ENCODE measurements around the gene RAB3IL1.

RAB3IL1 gene

GRCh38 chr11:61904539-61905048 is 12.8 kb downstream of the RAB3IL1 start:
- no peak for DNase-seq (ENCODE audit: low spot score)

GRCh38 chr11:61903845-61904244 is 13.5 kb downstream of the RAB3IL1 start:
- no peak for DNase-seq (ENCODE audit: low spot score)

- no peak for DNase-seq (ENCODE audit: low spot score)
Observed at GRCh38 chr11:61902313-61902712, 15.1 kb downstream of the RAB3IL1 start.

DNA sequence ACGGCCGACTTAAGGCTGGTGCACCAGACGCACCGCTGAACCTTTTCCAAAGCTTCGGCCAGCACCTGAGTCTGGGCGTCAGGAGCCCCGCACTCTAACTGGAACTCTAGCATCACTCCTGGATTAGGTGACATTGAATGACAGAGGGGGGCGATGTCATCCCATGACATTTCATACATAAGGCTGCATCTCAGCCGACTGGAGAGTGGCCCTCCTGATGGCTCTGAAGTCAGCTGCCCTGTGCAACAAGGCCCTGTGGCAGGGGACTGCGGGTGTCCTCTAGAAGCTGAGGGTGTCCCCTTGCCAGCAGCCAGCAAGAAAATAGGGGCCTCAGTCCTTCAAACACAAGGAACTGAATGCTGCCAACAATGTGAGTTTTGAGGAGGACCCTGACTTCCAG is 16.0 kb downstream of the RAB3IL1 start:
- no peak for DNase-seq (ENCODE audit: low spot score)

- no peak for DNase-seq (ENCODE audit: low spot score)
Observed at GRCh38 chr11:61900251-61900650, 17.1 kb downstream of the RAB3IL1 start.

- peak; percentile 75 for DNase-seq (ENCODE audit: low spot score)
Observed at GRCh38 chr11:61899146-61899841, 18.1 kb downstream of the RAB3IL1 start.

GRCh38 chr11:61898247-61898582 is 19.2 kb downstream of the RAB3IL1 start:
- DNase-seq (ENCODE audit: low spot score) = no peak

GRCh38 chr11:61897387-61898246 is 19.7 kb downstream of the RAB3IL1 start:
- peak; percentile 59 for DNase-seq (ENCODE audit: low spot score)

DNA sequence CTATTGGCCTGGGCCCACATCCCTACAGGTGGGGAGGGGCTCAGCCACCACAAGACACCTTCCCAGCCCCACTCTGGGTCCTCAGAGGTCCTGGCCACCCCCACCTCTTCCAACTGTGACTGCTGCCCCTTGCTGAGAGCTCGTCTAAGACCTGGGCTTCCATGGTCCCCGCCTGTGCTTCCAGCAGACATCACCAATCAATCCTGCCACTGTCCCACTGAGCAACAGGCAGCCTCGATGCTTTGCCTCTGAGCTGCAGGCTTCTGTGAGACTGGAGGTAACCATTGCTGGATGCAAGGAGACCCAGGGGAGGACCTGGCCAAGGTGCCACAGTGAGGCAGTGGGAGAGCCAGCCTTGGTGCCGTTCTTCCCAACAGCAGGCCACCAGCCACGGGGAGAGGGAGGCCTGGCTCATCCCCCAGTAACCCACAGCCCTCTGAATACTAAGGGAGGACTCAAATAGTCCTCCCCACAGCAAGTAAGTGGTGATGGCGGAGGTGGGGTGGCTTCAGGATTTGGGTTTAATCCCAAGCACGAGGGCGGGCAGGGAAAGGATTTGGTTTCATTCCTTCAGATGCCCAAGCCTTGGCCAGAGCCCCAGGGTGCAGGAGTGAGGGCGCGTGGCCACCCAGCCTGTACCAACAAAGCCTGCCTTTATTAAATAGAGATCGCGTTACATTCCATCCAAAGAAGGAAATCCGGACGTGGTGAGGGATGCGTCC is 20.5 kb downstream of the RAB3IL1 start:
- no peak for DNase-seq (ENCODE audit: low spot score)

DNA sequence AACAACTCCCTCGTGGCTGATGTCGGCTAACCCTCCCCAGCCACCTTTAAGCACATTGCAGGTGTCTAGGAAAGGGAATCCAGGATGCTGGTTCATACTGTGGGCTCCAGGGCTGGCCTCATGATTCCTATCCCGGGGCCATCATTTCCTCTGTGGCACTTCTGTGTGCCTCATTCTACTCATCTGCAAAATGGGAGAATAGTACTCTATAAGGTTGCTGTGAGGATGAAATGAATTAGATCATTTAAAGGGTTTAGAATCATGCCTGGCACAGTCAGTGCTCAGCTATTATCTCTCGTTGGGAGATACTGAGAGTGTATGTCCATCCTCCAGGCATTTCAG is 21.7 kb downstream of the RAB3IL1 start:
- DNase-seq (ENCODE audit: low spot score) = no peak

DNA sequence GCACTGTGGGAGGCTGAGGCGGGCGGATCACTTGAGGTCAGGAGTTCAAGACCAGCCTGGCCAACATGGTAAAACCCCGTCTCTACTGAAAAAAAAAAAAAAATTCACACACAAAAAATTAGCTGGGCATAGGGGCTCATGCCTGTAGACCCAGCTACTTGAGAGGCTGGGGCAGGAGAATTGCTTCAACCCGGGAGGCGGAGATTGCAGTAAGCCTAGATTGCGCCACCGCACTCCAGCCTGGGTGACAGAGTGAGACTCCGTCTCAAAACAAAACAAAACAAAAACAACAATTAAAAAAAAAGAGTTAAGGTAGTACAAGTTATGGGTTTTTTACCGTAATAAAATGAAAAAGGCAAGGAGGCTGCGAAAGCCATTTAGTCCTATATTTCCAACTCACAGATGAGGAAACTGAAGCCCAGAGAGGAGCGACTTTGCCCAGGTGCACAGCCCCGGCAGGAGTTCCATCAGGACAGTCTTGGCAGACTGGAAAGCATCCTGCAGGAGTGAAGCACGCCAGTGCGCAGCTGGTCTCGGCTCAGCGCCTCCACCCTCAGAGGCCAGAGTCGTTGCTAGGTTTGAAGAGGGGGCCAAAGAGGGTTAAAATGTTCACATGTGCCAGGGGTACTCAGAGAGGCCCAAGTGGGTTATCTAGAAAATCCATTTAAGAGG is 22.2 kb downstream of the RAB3IL1 start:
- no peak for DNase-seq (ENCODE audit: low spot score)

- no peak for DNase-seq (ENCODE audit: low spot score)
Observed at GRCh38 chr11:61893981-61894380, 23.4 kb downstream of the RAB3IL1 start.

GRCh38 chr11:61892085-61892370 is 25.3 kb downstream of the RAB3IL1 start:
- no peak for DNase-seq (ENCODE audit: low spot score)

- peak; percentile 82 for DNase-seq (ENCODE audit: low spot score)
Observed at GRCh38 chr11:61891331-61892084, 25.9 kb downstream of the RAB3IL1 start, which contains the start of gene FADS3. TSS of gene FADS3 (minus strand) at chr11:61891545. CDS start at chr11:61891381, 164 bp downstream.

DNA sequence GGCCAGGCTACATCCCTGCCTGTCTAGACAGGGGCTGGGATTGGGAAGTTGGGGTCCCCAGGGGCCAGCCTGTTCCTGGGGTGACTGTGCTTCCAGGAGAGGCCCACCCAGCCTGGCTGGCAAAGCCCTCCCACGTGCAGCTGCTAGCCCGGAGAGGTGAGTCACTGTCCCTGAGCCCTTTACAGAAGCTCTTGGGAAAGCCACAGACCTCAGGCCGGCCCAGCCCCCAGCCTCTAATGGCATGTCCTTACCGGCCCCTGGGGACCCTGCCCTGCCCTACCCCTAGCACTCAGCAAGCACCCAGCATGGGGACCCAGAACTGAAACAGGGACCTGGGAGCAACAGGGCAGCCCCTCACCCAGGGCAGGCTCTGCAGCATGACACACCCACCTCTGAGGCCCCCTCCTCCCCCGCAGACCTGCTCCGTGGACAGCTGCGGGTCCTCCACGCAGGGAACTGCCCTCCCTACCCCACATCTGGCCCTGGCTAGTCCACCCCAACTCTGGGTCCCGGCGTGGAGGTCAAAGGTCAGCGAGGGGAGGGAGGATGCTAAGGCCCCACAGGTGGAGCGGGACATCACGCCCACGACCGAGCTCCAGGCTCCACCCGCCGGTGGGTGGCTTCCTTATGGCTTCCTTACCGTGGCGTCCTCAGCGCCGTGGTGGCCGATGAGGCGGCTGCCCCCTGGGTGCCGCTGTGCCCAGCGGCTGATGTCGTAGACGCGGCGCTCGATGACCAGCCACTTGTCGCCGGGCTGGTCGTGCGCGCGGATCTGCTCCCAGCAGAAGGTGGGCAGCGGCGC is 26.6 kb downstream of the RAB3IL1 start:
- DNase-seq (ENCODE audit: low spot score) = peak; percentile 87

GRCh38 chr11:61889831-61890230 is 27.5 kb downstream of the RAB3IL1 start:
- no peak for DNase-seq (ENCODE audit: low spot score)

GRCh38 chr11:61888590-61888989 is 28.8 kb downstream of the RAB3IL1 start:
- DNase-seq (ENCODE audit: low spot score) = no peak

GRCh38 chr11:61887839-61888494 is 29.4 kb downstream of the RAB3IL1 start:
- DNase-seq (ENCODE audit: low spot score) = no peak

DNA sequence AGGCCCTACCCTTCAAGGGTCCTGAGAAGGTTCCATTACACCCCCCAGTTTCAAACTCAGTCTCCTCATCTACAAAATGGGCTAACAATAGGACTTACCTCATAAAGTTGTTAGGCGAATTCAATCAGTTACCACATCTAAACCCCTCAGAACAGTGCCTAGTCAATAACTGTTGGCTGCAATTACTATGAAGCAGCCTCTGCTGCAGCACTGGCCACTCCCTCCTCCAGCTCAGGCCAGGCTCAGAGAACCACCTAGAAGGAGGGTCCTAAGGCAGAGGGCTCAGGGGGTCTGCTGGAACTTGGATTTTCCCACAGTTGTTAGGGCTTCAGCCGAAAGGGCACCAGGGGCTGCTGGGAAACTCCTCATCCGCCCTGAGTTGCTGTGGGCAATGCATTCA is 30.7 kb downstream of the RAB3IL1 start:
- DNase-seq (ENCODE audit: low spot score) = no peak
